ENCODE results near the gene SLC25A23. TPM values are rescaled to one million over a fixed set of nuclear protein-coding genes. Genes with fewer than 3 reads are reported as not detected.

Gene SLC25A23
- total and polyA plus RNA-seq, 9 of the 15 experiments (the other 6 are each of a cell fraction or from before 2014, with no cell fraction given) = 6.1 to 72.0 (median 26.6) TPM

GRCh38 chr19:6424939-6425731 lies 34.5 kb downstream of the SLC25A23 start (continued):
- TF ChIP-seq, protein P1, sequence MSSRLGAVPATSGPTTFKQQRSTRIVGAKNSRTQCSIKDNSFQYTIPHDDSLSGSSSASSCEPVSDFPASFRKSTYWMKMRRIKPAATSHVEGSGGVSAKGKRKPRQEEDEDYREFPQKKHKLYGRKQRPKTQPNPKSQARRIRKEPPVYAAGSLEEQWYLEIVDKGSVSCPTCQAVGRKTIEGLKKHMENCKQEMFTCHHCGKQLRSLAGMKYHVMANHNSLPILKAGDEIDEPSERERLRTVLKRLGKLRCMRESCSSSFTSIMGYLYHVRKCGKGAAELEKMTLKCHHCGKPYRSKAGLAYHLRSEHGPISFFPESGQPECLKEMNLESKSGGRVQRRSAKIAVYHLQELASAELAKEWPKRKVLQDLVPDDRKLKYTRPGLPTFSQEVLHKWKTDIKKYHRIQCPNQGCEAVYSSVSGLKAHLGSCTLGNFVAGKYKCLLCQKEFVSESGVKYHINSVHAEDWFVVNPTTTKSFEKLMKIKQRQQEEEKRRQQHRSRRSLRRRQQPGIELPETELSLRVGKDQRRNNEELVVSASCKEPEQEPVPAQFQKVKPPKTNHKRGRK (tag; IDR thresholded peaks at IDR 0.05) = no peak
- TF ChIP-seq SAFB (IDR thresholded peaks at IDR 0.05; ENCODE audit: borderline replicate concordance, low read depth, low read length) = no peak
- TF ChIP-seq SFPQ (IDR thresholded peaks at IDR 0.05; ENCODE audit: low read depth, low read length) = no peak
- no peak; the same call in 1 of the 2 replicates for TF ChIP-seq HDAC2 (IDR thresholded peaks at IDR 0.05)
- no peak for TF ChIP-seq PPARD (CRISPR knock-in tag; IDR thresholded peaks at IDR 0.05)
- no peak for TF ChIP-seq ZFP36 (IDR thresholded peaks at IDR 0.05; ENCODE audit: low read depth, low read length, partially characterized antibody)
- 0 out of 2 replicates have a peak, but pooled peaks have one; percentile 10 for TF ChIP-seq ZNF212 (CRISPR knock-in tag; IDR thresholded peaks at IDR 0.05)
- TF ChIP-seq ZNF830 (CRISPR knock-in tag; IDR thresholded peaks at IDR 0.05) = no peak
- TF ChIP-seq, protein P2, sequence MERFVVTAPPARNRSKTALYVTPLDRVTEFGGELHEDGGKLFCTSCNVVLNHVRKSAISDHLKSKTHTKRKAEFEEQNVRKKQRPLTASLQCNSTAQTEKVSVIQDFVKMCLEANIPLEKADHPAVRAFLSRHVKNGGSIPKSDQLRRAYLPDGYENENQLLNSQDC (CRISPR knock-in tag; IDR thresholded peaks at IDR 0.05) = no peak
- TF ChIP-seq ZBTB40 (IDR thresholded peaks at IDR 0.05) = peak; percentile 66
- TF ChIP-seq ZBTB40 (CRISPR knock-in tag; IDR thresholded peaks at IDR 0.05) = no peak
- TF ChIP-seq BMI1 (IDR thresholded peaks at IDR 0.05; ENCODE audit: low read length) = no peak
- TF ChIP-seq ZNF263 (CRISPR knock-in tag; IDR thresholded peaks at IDR 0.05; ENCODE audit: borderline replicate concordance) = no peak; the same call in 1 of the 2 replicates
- peak; percentile 45; the same call in 1 of the 2 replicates for TF ChIP-seq HCFC1 (IDR thresholded peaks at IDR 0.05; ENCODE audit: low read depth, low read length)
- TF ChIP-seq PTTG1 (tag; IDR thresholded peaks at IDR 0.05; ENCODE audit: low read depth) = no peak

All from K562 (cell line).